HG03196 (cell line): ENCODE data around the gene NFX1.

Experiments used
- ATAC-seq: cut with Tn5 transposase; IDR thresholded peaks from one replicate; pipeline ENCODE4 v1.9.1; 2021; ENCODE audit not compliant: unreplicated experiment

Gene NFX1

GRCh38 chr9:33415501-33416038 lies 125.3 kb downstream of the NFX1 start:
- no peak for ATAC-seq

- no peak for ATAC-seq
These were observed 126.7 kb downstream of the NFX1 start for GRCh38 chr9:33416996-33417395.

- ATAC-seq = no peak
These were observed 127.8 kb downstream of the NFX1 start for GRCh38 chr9:33418090-33418489.

- ATAC-seq = no peak
These were observed 129.5 kb downstream of the NFX1 start for GRCh38 chr9:33419708-33420303.
